Neural progenitor cell (in vitro differentiated cells): ENCODE measurements around the gene SH2D4B. TPM values are rescaled to one million over a fixed set of nuclear protein-coding genes. Genes with fewer than 3 reads are reported as not detected.

Source experiments
- DNase-seq: peaks from one replicate; pipeline ENCODE4 v3.0.0-alpha.2; 2016; ENCODE audit warnings: low spot score
- H2AFZ ChIP-seq: fragments of 200-600 bp; sonication (generic); replicated peaks from 2 replicates; pipeline ENCODE4 v1.6.1; 2016; ENCODE audit warnings: antibody characterized with exemption
- H3F3A ChIP-seq: fragments of 200-600 bp; sonication (generic); 2 replicates; pipeline ENCODE4 v1.6.1; 2016; ENCODE audit warnings: antibody characterized with exemption, low read depth
- H3K27ac ChIP-seq: fragments of 200-600 bp; sonication (generic); 2 replicates; pipeline ENCODE4 v1.5.1; 2016; ENCODE audit warnings: mild to moderate bottlenecking
- H3K27me3 ChIP-seq: fragments of 200-600 bp; sonication (generic); 2 replicates; pipeline ENCODE4 v1.6.1; 2016; ENCODE audit warnings: mild to moderate bottlenecking, moderate library complexity
- H3K36me3 ChIP-seq: fragments of 200-600 bp; sonication (generic); 2 replicates; pipeline ENCODE4 v1.5.1; 2016
- H3K4me1 ChIP-seq: fragments of 200-600 bp; sonication (generic); 2 replicates; pipeline ENCODE4 v1.6.1; 2016; ENCODE audit warnings: mixed run types
- H3K4me2 ChIP-seq: fragments of 200-600 bp; sonication (generic); 2 replicates; pipeline ENCODE4 v1.6.1; 2016
- H3K4me3 ChIP-seq: fragments of 200-600 bp; sonication (generic); 2 replicates; pipeline ENCODE4 v1.5.1; 2016
- H3K79me2 ChIP-seq: fragments of 200-600 bp; sonication (generic); 2 replicates; pipeline ENCODE4 v1.6.1; 2016; ENCODE audit warnings: low read depth
- H3K9ac ChIP-seq: fragments of 200-600 bp; sonication (generic); 2 replicates; pipeline ENCODE4 v1.6.1; 2016
- H3K9me3 ChIP-seq: fragments of 200-600 bp; sonication (generic); 2 replicates; pipeline ENCODE4 v1.5.1; 2016; ENCODE audit warnings: low read depth
- H4K20me1 ChIP-seq: fragments of 200-600 bp; sonication (generic); 2 replicates; pipeline ENCODE4 v1.6.1; 2016; ENCODE audit warnings: low read depth
- H3K27ac Mint-ChIP-seq: 3 replicates; pipeline ENCODE4 v1.8.0; 2021; ENCODE audit warnings: mixed read lengths
- H3K27me3 Mint-ChIP-seq: 2 replicates; pipeline ENCODE4 v1.8.0; 2022; ENCODE audit warnings: low read depth, mild to moderate bottlenecking, inconsistent platforms, moderate library complexity, mixed read lengths; ENCODE audit not compliant: insufficient read depth
- H3K36me3 Mint-ChIP-seq: 3 replicates; pipeline ENCODE4 v1.8.0; 2021; ENCODE audit warnings: mixed read lengths
- H3K4me1 Mint-ChIP-seq: 3 replicates; pipeline ENCODE4 v1.8.0; 2021; ENCODE audit warnings: mixed read lengths
- H3K4me3 Mint-ChIP-seq: 3 replicates; pipeline ENCODE4 v1.8.0; 2021; ENCODE audit warnings: mild to moderate bottlenecking, moderate library complexity, mixed read lengths
- H3K9me3 Mint-ChIP-seq: 3 replicates; pipeline ENCODE4 v1.8.0; 2020; ENCODE audit warnings: mixed read lengths
- CTCF ChIP-seq: fragments of 200-600 bp; sonication (generic); IDR thresholded peaks from 2 replicates; pipeline ENCODE4 v1.5.1; 2017; ENCODE audit warnings: antibody characterized with exemption, mild to moderate bottlenecking
- EZH2 ChIP-seq: fragments of 200-600 bp; sonication (generic); IDR thresholded peaks from 2 replicates; pipeline ENCODE4 v1.6.1; 2017; ENCODE audit warnings: antibody characterized with exemption, mild to moderate bottlenecking, moderate library complexity
- EZH2phosphoT487 ChIP-seq: fragments of 200-600 bp; sonication (generic); IDR thresholded peaks from 2 replicates; pipeline ENCODE4 v1.6.1; 2017; ENCODE audit warnings: antibody characterized with exemption
- total RNA-seq: library from RNA; depleted of rRNA; stranded (reverse); fragments of >200 nt; gene quantifications from 2 replicates; pipeline ENCODE4 v1.2.3, GENCODE V29; 2015; ENCODE audit warnings: low replicate concordance

Gene SH2D4B
- total RNA-seq, 1 donor from 2014 or later, result 0.11 TPM

GRCh38 chr10:80539421-80540031 is 1.8 kb downstream of the SH2D4B start:
- no peak overlapping the region for H3K27ac Mint-ChIP-seq
- H3K27ac ChIP-seq, result no peak overlapping the region
- no peak overlapping the region for H3K4me2 ChIP-seq
- H3K36me3 ChIP-seq, result no peaks in the 10 kb centered on the region
- H3K9me3 Mint-ChIP-seq, result peaks cover 6% of the 10 kb centered on the region
- no peak overlapping the region for H3K4me3 ChIP-seq
- DNase-seq, result no peak
- H3K27me3 ChIP-seq, result peaks cover 3% of the 10 kb centered on the region
- peaks cover 9% of the 10 kb centered on the region for H3F3A ChIP-seq
- H3K4me1 ChIP-seq, result peaks cover 13% of the 10 kb centered on the region
- no peaks in the 10 kb centered on the region for H3K9me3 ChIP-seq
- H3K36me3 Mint-ChIP-seq, result peaks cover 2% of the 10 kb centered on the region
- no peaks in the 10 kb centered on the region for H4K20me1 ChIP-seq
- H3K4me1 Mint-ChIP-seq, result peaks cover 13% of the 10 kb centered on the region
- H3K9ac ChIP-seq, result no peak overlapping the region
- H2AFZ ChIP-seq, result no peak overlapping the region
- TF ChIP-seq EZH2 (no peak), EZH2phosphoT487 (no peak), CTCF (no peak)
- no peaks in the 10 kb centered on the region for H3K79me2 ChIP-seq
- peaks cover 4% of the 10 kb centered on the region for H3K27me3 Mint-ChIP-seq
- no peak overlapping the region for H3K4me3 Mint-ChIP-seq

- H3K36me3 Mint-ChIP-seq, result peaks cover 5% of the 10 kb centered on the region
- no peak overlapping the region for H3K4me3 ChIP-seq
- H3K4me2 ChIP-seq, result no peak overlapping the region
- H3K27me3 Mint-ChIP-seq, result peaks cover 7% of the 10 kb centered on the region
- peaks cover 8% of the 10 kb centered on the region for H3K9me3 Mint-ChIP-seq
- no peak for TF ChIP-seq CTCF
- TF ChIP-seq EZH2, result no peak
- no peak for TF ChIP-seq EZH2phosphoT487
- peaks cover 18% of the 10 kb centered on the region for H3K4me1 Mint-ChIP-seq
- no peaks in the 10 kb centered on the region for H3K36me3 ChIP-seq
- H3K27ac Mint-ChIP-seq, result no peak overlapping the region
- H4K20me1 ChIP-seq, result no peaks in the 10 kb centered on the region
- no peaks in the 10 kb centered on the region for H3K79me2 ChIP-seq
- peaks cover 9% of the 10 kb centered on the region for H3F3A ChIP-seq
- peaks cover 3% of the 10 kb centered on the region for H3K27me3 ChIP-seq
- no peak overlapping the region for H3K9ac ChIP-seq
- H3K27ac ChIP-seq, result no peak overlapping the region
- no peak overlapping the region for H3K4me3 Mint-ChIP-seq
- H3K4me1 ChIP-seq, result peaks cover 13% of the 10 kb centered on the region
- no peak for DNase-seq
- H3K9me3 ChIP-seq, result no peaks in the 10 kb centered on the region
- no peak overlapping the region for H2AFZ ChIP-seq
Observed at GRCh38 chr10:80540136-80540535, 2.4 kb downstream of the SH2D4B start.

DNA sequence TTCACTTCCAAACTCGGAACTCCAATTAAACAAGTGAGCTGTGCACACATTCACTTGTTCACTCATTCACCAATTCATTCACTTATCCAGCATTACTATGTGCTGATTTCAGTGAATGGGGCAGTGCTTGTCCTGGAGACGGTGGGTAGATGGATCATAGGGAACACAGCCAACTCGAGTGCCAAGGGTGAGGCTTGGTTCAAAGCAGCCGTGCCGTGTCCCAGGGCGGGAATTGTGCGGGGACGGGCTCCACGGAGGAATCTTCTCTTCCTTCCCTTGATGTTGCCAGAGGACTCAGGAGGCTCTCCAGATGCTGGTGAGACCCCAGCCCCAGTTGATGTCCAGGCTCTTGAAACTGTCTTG is 2.9 kb downstream of the SH2D4B start:
- peaks cover 13% of the 10 kb centered on the region for H3K4me1 ChIP-seq
- no peak for DNase-seq
- no peak overlapping the region for H3K4me3 ChIP-seq
- Mint-ChIP-seq H3K4me1 (peaks cover 18% of the 10 kb centered on the region), H3K9me3 (peaks cover 5% of the 10 kb centered on the region), H3K27ac (no peak overlapping the region), H3K4me3 (no peak overlapping the region), H3K27me3 (peaks cover 7% of the 10 kb centered on the region), H3K36me3 (peaks cover 5% of the 10 kb centered on the region)
- no peaks in the 10 kb centered on the region for H3K36me3 ChIP-seq
- no peak overlapping the region for H3K9ac ChIP-seq
- H3K9me3 ChIP-seq, result no peaks in the 10 kb centered on the region
- no peak overlapping the region for H3K27ac ChIP-seq
- H3K79me2 ChIP-seq, result no peaks in the 10 kb centered on the region
- peaks cover 9% of the 10 kb centered on the region for H3F3A ChIP-seq
- no peaks in the 10 kb centered on the region for H4K20me1 ChIP-seq
- H3K27me3 ChIP-seq, result peaks cover 3% of the 10 kb centered on the region
- H3K4me2 ChIP-seq, result no peak overlapping the region
- no peak overlapping the region for H2AFZ ChIP-seq
- TF ChIP-seq EZH2phosphoT487, result no peak

DNA sequence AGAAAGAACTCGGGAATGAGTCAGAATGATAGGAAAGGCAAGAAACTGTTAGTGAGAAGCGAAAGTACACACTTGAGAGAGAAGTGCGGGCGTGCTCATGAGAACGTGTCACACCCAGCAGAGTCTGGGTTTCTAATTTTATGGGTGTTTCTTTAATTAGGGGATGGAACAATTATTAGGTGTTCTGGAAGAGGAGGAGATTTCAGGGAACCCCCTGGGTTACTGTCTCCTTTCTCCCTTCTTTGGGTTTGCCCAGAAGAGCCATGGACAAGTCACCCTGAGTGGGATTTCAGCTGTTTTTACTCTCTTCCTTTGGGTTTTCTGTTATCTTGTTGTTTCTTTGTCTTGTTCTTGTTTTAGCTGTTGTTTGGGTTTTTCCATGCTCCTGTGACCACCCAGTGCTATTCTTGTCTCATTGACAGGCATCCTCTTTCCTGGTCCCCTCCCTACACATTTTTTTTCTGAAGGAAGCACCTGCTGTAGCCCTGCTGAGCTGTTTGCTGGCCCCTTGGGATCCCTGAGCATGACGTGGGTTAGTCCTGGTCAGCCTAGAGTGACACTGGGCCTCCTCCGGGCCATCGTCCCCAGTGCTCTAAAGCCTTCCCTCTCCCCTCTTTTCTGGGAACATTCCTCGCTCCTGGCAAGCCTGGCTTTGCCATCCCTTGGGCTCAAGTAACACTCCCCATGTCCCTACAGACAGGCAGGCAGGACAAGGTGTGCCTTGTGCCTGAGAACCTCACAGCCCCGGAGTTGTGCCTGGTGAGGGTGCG is 3.5 kb downstream of the SH2D4B start:
- Histone ChIP-seq H4K20me1 (no peaks in the 10 kb centered on the region), H3K27ac (no peak overlapping the region), H3K9ac (no peak overlapping the region), H3K27me3 (peaks cover 3% of the 10 kb centered on the region), H3K36me3 (no peaks in the 10 kb centered on the region), H3K4me2 (no peak overlapping the region), H3K79me2 (no peaks in the 10 kb centered on the region), H3F3A (peaks cover 9% of the 10 kb centered on the region), H2AFZ (no peak overlapping the region), H3K4me1 (peaks cover 13% of the 10 kb centered on the region), H3K4me3 (no peak overlapping the region), H3K9me3 (no peaks in the 10 kb centered on the region)
- H3K4me3 Mint-ChIP-seq, result no peak overlapping the region
- H3K27ac Mint-ChIP-seq, result no peak overlapping the region
- peaks cover 5% of the 10 kb centered on the region for H3K36me3 Mint-ChIP-seq
- TF ChIP-seq EZH2phosphoT487, result no peak
- no peak for TF ChIP-seq EZH2
- no peak for TF ChIP-seq CTCF
- no peak for DNase-seq
- peaks cover 4% of the 10 kb centered on the region for H3K9me3 Mint-ChIP-seq
- peaks cover 7% of the 10 kb centered on the region for H3K27me3 Mint-ChIP-seq
- H3K4me1 Mint-ChIP-seq, result peaks cover 18% of the 10 kb centered on the region
